Measurements from ENCODE around the gene ACSM3.

The ACSM3 gene

DNA sequence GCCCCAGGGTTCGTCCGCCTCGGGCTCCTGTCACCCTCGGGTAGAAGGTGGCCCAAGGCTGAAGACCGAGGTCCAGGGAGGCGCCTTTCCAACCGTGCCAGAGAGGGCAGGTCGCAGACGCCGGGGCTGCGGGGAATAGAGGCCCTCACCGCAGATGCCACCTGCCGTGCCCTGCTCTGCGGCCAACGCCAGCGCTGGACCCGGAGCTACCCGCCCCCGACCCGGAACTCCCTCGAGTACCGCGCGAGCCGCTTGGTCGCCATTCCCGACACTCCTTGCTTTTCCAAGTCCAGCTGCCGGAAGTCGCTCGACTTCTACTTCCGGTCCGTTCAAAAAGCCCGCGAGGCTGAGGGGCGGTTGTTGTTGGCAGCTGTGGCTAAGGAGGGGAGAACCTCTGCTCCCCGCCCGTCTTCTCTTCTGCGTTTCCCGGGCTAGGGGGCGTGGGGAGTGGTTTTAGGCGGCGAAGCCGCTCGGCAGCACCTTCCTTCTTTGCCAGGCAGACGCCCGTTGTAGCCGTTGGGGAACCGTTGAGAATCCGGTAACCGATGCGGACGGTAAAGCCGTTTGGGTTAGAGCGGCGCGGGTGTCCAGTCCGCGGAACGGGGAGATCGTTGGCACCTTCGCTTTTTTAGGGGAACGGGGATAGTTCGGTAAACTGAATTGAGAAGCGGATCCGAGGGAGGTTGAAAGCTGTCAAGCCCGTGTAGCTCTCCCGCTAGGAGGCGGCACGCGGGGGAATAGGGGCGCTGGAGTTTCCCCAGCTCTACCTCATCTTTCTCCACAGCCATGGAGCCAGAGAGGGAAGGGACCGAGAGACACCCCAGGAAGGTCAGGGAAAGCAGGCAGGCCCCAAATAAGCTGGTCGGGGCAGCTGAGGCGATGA, 42.6 kb downstream of the ACSM3 start, which contains the start of the genes ERI2 and REXO5:
ERI2 (minus strand) TSS at position 305 of the 883 bp plus-strand sequence; CDS start at position 263, 42 bp downstream.
REXO5 (plus strand) TSS at position 360 of the 883 bp plus-strand sequence; CDS start at position 787, 427 bp downstream.
- DNase-seq (ENCODE audit: low spot score): peak; percentile 85

DNA sequence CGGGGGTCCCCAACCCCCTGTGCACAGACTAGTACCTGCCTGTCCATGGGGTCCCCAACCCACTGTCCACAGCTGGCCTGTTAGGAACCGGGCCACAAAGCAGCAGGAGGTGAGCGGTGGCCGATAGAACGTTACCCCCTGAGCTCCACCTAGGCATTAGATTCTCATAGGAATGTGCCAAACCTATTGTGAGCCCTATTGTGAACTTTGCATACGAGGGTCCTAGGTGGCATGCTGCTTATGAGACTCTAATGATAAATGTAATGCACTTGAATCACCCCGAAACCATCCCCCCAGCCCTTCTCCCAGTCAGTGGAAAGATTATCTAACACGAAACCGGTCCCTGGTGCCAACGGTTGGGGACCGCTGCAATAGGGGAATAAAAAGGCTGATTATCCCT, 44.0 kb downstream of the ACSM3 start:
- no peak for DNase-seq (ENCODE audit: low spot score)

DNA sequence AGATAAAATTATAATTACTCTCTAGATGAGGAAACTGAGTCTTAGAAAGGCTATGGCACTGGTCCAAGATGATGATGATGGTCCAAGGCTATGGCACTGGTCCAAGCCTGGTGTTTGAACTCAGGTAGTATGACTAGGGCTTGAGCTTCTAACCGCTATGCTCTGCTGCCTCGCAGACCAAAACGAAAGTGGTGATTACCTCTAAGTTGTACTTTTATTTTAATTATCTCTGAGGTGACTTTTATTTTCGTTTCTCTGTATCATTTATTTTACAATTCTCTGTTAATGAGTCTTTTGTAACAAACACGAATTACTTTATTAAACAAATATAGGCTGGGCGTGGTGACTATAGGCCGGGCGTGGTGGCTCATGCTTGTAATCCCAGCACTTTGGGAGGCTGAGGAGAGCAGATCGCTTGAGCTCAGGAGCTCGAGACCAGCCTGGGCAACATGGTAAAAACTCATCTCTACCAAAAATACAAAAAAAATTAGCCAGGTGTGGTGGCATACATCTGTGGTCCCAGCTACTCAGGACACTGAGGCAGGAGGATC, 48.1 kb downstream of the ACSM3 start:
- DNase-seq (ENCODE audit: low spot score): no peak

DNA sequence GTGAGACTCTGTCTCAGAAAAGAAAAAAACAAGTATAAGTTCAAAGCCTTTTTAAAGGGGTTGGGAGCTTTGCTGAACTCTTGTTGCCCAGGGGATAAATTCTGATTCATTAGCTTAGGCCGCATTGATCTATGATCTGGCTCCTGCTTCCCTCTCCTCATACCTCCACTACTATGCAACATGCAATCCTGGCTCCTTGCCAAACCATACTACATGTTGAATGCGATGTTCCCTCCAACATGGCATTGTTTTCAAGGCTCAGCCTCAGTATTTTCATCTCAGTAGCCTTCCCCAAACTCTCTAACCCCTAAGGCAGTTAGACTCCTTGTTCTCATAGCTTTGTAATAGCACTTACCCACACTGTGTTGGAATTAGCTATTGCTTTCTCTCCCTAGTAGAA, 48.7 kb downstream of the ACSM3 start:
- DNase-seq (ENCODE audit: low spot score): no peak

DNA sequence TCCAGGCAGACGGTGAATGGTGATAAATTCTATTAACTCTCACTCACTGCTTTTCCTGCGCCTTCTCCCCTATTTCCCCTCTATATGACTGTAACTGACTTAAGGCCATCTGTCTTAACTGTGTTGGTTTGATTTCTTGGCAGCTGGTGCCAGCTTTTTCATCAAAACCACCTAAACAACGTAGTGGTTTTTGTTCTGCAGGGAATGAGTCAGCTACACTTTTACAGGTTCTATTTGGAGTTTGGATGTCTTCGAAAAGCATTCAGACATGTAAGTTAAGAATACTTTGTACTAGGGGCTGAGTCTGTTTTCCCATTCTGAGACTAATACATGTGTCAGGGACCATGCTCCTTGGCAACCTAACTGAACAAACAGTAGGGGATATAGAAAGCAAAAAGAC, 51.0 kb downstream of the ACSM3 start:
- no peak for DNase-seq (ENCODE audit: low spot score)

DNA sequence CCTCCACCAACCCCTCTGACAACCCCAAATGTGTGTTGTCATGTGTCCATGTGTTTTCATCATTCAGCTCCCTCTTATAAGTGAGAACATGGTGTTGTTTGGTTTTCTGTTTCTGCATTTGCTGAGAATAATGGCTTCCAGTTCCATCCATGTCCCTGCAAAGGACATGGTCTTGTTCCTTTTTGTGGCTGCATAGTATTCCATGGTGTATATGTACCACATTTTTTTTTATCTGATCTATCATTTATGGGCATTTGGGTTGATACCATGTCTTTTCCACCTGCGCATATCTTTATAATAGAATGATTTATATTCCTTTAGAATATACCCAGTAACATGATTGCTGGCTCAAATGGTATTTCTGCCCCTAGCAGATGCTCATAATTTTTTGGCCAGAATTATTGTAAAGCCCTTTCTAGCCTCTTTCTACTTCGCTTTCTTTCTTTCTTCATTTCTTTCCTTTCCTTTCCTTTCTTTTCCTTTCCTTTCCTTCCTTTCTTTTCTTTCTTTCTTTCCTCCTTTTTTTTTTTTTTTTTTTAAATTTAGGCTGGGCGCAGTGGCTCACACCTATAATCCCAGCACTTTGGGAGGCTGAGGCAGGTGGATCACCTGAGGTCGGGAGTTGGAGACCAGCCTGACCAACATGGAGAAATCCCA, 55.2 kb downstream of the ACSM3 start:
- DNase-seq (ENCODE audit: low spot score): no peak

DNA sequence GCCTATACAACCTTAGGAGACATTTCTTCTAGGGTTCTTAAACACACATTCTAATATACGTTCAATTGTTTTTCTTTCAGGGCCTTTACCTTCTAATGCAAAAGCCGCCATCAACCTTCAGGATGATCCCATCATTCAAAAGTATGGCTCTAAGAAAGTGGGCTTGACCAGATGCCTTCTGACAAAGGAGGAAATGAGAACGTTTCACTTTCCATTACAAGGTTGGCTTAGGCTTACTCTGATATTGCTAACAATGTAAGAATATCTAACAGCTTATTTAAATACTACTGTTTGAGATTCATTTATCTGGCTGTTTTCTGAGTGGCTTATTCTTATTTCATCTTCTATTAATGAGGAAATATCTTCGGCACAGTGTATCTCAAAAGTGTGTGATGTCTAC, 57.9 kb downstream of the ACSM3 start:
- no peak for DNase-seq (ENCODE audit: low spot score)

DNA sequence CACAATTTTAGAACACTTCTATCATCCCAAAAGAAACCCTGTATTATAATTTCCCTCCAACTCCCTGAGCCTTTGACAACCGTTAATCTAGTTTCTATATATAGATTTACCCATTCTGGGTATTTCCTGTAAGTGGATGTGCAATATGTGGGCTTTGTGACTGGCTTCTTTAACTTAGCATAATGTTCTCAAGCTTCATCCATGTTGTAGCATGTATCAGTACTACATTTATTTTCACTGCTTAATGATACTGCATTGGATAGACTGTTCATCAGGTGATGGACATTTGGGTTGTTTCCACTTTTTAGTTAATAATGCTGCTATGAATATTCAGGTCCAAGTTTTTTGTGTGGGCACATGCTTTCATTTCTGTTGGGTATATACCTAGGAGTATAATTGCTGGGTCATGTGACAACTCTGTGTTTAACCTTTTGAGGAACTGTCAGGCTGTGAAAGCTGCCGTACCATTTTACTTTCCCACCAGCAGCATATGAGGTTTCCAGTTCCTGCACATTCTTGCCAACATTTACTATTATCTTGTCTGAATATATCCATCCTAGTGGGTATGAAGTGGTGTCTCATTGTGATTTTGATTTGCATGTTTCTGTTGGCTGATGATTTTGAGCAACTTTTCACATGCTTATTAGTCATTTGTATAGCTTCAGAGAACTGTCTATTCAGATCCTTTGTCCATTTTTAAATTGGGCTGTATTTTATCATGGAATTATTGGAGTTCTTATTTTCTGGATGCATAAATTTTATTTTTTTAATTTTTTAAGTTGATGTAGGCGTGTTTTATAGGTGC, 58.9 kb downstream of the ACSM3 start:
- no peak for DNase-seq (ENCODE audit: low spot score)

DNA sequence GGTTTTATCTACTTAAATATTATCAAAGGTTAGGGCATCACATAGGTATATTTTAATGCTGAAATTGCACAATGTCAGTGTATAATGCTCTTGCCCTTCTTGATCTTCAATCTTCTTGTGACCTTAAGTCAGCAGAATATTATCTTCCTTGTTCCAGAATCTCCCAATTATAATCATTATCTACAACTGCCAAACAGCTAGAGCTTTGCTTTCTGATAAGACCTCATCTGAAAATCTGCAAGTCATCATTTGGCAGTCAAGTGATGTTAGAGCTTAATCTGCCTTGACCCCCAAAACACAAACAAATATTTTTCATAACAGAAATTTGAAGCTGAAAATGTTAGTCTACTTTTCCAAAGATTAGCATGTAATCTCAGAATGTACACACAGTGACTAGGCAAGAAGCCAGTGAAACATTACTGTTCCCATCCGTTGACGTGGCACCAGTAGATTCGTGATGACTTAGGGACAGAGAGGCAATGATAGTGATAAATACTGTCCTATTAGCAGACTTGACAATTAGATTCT, 62.3 kb downstream of the ACSM3 start:
- no peak for DNase-seq (ENCODE audit: low spot score)

DNA sequence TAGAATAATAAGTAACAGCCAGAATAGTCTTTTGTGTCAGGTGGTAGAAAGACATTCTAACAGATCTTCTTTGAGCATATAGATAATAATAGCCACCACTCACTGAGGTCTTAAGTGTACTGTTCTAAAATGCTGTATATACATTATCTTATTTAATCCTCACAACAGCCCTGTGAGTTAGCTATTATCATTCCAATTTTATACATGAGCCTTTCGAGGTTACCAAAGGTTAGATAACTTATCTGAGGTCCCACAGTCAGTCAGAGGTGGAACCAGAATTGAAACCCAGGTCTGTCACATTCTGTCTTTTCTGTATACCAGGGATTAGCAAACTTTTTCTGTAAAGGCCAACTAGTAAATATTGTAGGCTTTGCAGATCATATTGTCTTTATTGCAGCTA, 65.7 kb downstream of the ACSM3 start:
- DNase-seq (ENCODE audit: low spot score): no peak

DNA sequence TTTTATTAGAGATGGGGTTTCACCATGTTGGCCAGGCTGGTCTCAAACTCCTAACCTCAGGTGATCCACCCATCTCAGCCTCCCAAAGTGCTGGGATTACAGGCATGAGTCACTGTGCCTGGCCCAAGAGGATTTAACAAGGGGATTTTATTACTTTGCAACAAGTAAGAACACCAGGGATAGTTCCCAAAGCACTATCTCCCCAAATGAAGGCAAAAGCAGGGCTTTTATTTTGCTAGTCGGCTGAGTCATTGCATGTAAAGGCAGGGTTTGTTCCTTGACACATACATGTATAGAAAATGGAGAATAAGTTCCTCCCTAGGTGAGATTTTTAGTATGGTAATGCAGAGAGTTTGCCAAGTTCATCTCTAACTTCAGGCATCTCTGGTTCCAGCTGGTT, 66.6 kb downstream of the ACSM3 start:
- no peak for DNase-seq (ENCODE audit: low spot score)

DNA sequence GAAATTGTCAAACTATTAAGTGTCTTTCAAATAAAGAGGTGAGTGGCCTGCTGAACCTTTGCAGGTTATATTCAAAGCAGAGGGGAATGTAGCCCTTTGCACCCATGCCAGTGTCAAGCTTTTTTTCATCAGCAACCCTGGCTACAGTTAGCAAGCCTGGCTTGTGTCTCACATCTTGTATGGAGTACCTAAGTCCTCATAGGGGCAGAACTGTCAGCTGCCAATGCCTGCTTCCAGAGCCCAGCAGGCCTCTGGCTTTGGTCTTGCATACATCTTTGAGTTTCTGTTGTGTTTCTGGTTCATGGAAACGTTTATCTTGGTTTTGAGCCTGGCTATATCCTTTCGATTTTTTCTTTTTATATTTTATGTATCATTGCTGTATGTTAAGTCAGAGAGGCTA, 69.3 kb downstream of the ACSM3 start:
- no peak for DNase-seq (ENCODE audit: low spot score)

DNA sequence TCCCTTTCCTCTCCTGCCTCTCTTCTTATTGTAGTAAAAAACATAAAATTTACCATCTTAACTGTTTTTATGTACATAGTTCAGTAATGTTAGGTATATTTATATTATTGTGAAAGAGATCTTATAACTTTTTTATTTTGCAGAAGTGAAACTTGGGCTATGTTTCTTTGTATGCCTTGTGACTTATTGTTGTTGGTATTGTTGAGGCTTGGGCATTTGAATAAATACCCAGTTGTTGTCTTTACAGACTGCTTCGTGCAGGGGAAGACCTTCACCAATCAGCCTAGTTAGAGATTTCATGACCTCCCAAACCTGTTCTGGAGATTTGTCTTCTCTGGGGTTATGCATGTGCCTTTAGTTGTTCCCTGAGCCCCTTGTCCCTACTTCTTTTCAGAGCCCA, 74.4 kb downstream of the ACSM3 start:
- DNase-seq (ENCODE audit: low spot score): no peak

DNA sequence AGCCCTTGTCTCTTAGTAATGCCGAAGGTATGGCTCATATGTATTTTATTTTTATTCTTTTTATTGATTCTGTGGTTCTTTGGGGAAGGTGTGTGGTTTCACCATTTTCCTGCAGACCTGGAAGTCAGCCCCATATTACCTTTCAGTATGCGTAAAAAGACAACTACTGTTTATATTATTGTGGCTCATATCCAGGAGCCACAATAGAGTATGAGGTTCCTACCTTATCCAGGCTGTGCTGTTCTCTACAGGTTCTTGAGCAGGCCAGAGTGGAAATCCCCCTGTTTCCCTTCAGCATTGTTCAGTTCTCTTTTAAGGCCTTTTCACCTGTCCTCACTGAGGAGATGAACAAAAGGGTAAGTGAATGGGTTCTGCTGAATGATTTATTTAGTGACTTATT, 75.7 kb downstream of the ACSM3 start:
- no peak for DNase-seq (ENCODE audit: low spot score)

DNA sequence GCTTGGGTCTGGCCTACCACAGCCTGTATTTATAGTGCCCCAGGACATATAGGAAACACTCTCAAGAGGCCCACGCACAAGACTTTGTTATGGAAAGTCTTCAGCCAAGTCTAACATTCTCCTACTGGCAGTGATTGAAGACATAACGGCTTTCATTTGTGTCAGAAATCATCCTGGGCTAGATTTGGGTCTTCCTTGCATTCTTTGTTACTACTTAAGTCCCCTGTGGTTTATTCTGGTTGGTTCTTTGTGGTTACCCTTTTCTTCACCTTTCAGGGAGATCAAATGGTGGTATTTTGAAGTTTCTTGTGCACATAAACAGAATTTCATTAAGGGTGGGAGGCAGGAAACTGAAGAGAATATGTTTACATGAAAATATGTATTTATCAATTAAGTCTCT, 80.2 kb downstream of the ACSM3 start:
- no peak for DNase-seq (ENCODE audit: low spot score)

DNA sequence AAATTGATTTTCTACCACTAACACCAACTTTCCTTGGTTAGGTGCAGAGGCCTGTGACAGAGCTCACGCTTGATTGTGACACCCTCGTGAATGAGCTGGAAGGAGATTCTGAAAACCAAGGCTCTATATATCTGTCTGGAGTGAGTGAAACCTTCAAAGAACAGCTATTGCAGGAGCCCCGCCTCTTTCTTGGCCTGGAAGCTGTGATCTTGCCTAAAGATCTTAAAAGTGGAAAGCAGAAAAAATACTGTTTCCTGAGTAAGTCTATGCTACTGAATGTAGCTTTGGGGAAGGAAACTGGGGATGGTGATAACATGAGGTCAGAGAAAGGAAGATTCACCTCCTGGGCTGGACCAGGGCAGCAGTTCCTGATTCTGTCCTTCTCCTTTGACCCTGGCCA, 80.8 kb downstream of the ACSM3 start:
- no peak for DNase-seq (ENCODE audit: low spot score)

DNA sequence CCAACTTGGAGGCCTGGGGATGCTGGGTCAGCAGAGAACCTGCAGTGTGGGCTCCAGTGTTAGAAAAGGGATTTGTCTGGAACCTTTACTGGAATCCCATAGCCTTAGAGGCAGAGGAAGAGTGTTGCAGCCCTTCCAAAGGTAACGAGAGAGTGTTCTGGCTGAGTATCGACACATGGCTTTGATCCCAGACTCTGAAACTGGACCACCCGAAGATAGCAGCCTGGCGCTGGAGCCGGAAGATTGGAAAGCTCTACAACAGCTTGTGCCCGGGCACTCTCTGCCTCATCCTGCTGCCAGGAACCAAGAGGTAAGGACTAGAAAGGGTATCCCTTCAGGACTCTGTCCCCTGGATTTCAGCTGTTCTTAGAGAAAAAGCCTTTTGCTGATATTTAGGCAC, 82.2 kb downstream of the ACSM3 start:
- DNase-seq (ENCODE audit: low spot score): no peak

DNA sequence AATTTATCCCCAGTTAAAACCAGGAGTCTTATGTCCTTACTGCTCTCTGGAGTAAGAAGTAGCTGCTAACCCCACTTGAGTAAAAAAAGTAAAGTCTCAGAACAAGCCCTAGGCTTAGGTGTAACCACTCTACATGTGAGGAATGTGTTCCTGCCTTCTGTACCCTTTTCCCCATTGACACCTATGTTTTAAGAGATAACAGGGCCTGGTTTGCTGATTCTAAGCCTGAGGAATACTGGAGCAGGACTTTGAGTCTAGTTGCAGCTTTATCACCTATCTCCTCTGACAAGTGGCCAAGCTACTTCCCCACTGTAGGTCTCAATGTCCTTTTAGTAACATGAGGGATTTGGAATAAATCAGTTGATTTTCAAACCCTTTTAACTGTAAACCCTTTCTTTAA, 82.7 kb downstream of the ACSM3 start:
- no peak for DNase-seq (ENCODE audit: low spot score)
